ENCODE data around the gene TMEM151A.

DNA sequence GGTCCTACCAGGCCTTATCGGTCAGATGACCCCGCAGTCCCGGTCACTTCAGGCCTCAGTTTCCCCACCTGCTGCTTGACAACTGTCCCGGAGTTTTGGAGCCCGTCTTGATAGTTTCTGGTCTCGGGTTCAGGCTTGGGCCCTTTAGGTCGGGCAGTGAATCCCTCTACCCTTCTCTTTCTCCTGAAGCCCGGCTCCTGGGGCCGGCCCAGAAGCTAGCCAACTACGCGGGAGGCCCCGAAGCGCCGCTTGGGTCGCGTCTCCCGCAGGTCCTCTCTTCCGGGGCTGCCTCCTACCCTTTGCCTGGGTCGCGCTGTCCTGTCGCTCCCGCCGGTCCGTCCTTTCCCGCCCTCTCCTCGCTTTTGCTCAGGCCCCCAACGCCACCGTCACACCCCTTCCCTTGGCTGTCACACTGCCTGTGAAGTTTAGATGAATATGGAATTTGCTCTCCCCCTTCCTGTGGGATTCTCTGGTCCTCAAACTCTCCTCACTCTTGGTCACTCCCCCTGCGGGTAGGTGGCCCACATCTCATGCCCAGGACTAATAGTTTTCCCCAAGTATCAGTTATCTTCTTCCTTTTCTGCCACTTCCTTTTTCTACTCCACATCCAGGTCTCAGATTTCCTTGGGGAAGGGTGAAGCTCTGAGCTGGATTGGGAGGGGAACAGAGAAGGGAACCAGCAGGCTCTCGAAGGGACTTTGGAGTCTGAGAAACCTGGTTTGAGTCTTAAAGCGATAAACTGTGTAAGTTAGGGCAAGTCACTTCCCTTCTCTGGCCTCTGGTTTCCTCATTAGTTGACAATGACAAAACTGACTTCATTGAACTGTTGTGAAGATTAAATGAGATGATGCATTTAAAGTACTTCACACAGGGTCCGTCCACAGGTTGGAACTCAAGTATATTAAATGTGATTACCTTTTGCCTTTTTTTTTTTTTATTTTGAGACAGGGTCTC lies 22.5 kb upstream of the TMEM151A start:
- TF ChIP-seq, protein P1, sequence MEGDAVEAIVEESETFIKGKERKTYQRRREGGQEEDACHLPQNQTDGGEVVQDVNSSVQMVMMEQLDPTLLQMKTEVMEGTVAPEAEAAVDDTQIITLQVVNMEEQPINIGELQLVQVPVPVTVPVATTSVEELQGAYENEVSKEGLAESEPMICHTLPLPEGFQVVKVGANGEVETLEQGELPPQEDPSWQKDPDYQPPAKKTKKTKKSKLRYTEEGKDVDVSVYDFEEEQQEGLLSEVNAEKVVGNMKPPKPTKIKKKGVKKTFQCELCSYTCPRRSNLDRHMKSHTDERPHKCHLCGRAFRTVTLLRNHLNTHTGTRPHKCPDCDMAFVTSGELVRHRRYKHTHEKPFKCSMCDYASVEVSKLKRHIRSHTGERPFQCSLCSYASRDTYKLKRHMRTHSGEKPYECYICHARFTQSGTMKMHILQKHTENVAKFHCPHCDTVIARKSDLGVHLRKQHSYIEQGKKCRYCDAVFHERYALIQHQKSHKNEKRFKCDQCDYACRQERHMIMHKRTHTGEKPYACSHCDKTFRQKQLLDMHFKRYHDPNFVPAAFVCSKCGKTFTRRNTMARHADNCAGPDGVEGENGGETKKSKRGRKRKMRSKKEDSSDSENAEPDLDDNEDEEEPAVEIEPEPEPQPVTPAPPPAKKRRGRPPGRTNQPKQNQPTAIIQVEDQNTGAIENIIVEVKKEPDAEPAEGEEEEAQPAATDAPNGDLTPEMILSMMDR (IDR thresholded peaks at IDR 0.05) = peak in 2 of 12 donors; percentile 16
- TF ChIP-seq POLR2A (IDR thresholded peaks at IDR 0.05) = no peak
